Measurements from ENCODE around the gene LRRFIP1. TPM values are rescaled to one million over a fixed set of nuclear protein-coding genes. Genes with fewer than 3 reads are reported as not detected.

LRRFIP1 gene
- total and polyA plus RNA-seq, 2 donors: 77.5 to 120 TPM

DNA sequence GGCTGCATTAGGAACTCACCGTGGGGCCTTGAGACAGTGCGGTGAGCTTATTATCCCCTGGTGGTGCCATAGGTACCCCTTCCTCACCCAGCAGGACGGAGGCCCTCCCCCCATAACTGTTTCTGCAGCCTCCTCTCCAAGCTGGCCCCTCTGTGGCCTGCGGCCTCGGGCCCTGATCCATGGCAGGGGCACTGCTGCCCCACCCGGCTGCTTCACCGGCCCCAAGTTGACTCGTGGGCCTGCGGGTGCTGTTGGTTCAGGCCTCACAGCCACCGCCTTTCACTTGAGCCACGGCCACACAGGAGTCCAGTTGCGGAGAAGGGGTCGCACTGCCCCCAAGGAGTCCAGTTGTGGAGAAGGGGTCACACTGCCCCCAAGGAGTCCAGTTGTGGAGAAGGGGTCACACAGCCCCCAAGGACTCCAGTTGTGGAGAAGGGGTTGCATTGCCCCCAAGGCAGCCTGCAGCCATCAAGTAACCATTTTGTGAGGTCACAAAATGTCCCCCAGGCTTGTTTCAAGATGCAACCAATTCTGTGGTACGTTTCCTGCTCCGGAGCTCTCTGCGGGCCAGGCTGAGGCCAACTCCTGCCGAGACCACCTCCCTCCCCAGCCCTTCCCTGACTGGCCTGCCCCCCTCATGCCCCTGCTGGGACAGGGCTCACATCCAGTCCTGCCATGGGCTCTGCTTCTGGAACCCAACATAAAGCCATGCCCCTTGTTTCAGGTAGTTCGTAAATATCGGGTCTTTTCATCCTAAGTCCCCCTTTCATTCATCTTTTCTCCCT is 4.6 kb downstream of the LRRFIP1 start:
- Histone ChIP-seq H3K4me1 (ENCODE audit: insufficient read depth) (no peaks in the 10 kb centered on the region), H3K27ac (ENCODE audit: low read depth) (no peak overlapping the region)

GRCh38 chr2:237633061-237633561 is 5.7 kb downstream of the LRRFIP1 start:
- no peaks in the 10 kb centered on the region for H3K4me1 ChIP-seq (ENCODE audit: insufficient read depth)
- H3K4me3 ChIP-seq (ENCODE audit: low read depth, low read length): no peak overlapping the region
- WGBS: 57% methylated on average over 10 of the region's 10 CpGs
- no peak overlapping the region for H3K27ac ChIP-seq (ENCODE audit: low read depth)
- DNase-seq (ENCODE audit: extremely low spot score): no peak
- H3K36me3 ChIP-seq (ENCODE audit: insufficient read depth): no peaks in the 10 kb centered on the region

More for the DNA sequence above, 4.6 kb downstream of the LRRFIP1 start:
- Histone ChIP-seq H3K36me3 (ENCODE audit: insufficient read depth) (no peaks in the 10 kb centered on the region), H3K4me3 (ENCODE audit: low read depth, low read length) (no peak overlapping the region)
- 83% methylated on average over 19 of the region's 19 CpGs for WGBS
- DNase-seq (ENCODE audit: extremely low spot score): no peak

DNA sequence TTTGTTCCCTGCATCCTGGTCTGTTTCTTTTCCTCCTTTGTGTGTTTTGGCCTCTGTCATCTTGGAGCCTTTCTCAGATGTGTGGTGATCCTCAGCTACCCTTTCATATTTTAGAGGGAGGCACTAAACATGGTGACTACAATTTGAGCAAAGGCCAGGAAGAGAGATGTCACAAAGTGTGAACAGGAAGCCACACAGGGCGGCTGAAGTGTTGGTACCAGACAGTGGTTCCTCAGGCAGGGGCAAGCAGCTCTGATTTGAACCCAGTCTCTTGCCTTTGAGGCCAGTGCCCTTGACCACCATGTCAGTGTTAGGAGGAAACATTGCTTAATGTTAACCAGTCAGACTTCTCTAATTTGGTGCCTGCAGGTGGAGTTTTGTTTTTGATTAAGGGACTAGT is 9.2 kb downstream of the LRRFIP1 start:
- Histone ChIP-seq H3K4me3 (ENCODE audit: low read depth, low read length) (no peak overlapping the region), H3K27ac (ENCODE audit: low read depth) (no peak overlapping the region), H3K36me3 (ENCODE audit: insufficient read depth) (no peaks in the 10 kb centered on the region), H3K4me1 (ENCODE audit: insufficient read depth) (no peaks in the 10 kb centered on the region)
- no peak for DNase-seq (ENCODE audit: extremely low spot score)
- WGBS: 94% methylated on average over 1 of the region's 1 CpG

DNA sequence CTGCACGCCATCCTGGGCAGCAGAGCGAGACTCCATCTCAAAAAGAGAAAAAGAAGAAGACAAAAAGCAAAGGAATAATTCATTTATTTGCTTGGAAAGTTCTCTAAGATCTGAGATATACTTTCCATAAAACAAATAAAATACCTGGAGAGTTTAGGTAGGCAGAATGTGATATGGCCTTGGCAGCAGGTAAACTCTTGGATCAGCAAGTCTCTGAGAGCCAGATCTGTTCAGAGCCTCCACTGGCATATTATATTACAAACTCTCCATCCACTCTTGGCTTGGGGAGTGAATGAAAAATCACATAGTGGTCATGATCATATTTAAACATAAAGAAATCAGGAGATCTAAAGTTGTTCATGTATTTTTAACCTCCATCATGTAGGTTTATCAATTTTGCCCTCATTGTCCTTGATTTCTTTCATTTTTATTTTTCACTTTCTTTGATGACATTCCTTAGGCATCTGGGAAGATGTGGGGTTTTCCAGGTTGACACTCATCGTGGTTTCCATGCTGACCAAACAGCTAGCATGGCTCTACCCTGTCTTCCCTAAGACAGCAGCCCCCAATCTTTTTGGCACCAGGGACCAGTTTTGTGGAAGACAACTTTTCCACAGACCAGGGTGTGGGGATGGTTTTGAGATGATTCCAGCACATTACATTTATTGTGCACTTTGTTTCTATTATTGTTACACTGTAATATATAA is 10.2 kb downstream of the LRRFIP1 start:
- H3K27ac ChIP-seq (ENCODE audit: low read depth): no peak overlapping the region
- no peaks in the 10 kb centered on the region for H3K4me1 ChIP-seq (ENCODE audit: insufficient read depth)
- DNase-seq (ENCODE audit: extremely low spot score): no peak
- 78% methylated on average over 3 of the region's 3 CpGs for WGBS
- H3K36me3 ChIP-seq (ENCODE audit: insufficient read depth): no peaks in the 10 kb centered on the region
- H3K4me3 ChIP-seq (ENCODE audit: low read depth, low read length): no peak overlapping the region

GRCh38 chr2:237638176-237638575 is 10.8 kb downstream of the LRRFIP1 start:
- no peak overlapping the region for H3K4me3 ChIP-seq (ENCODE audit: low read depth, low read length)
- H3K27ac ChIP-seq (ENCODE audit: low read depth): no peak overlapping the region
- no peaks in the 10 kb centered on the region for H3K4me1 ChIP-seq (ENCODE audit: insufficient read depth)
- H3K36me3 ChIP-seq (ENCODE audit: insufficient read depth): no peaks in the 10 kb centered on the region
- 88% methylated on average over 8 of the region's 8 CpGs for WGBS
- DNase-seq (ENCODE audit: extremely low spot score): no peak

- DNase-seq (ENCODE audit: extremely low spot score): no peak
- H3K27ac ChIP-seq (ENCODE audit: low read depth): no peak overlapping the region
- WGBS: 76% methylated on average over 11 of the region's 11 CpGs
- H3K4me1 ChIP-seq (ENCODE audit: insufficient read depth): no peaks in the 10 kb centered on the region
- H3K4me3 ChIP-seq (ENCODE audit: low read depth, low read length): no peak overlapping the region
- no peaks in the 10 kb centered on the region for H3K36me3 ChIP-seq (ENCODE audit: insufficient read depth)
Observed at GRCh38 chr2:237639052-237639835, 11.9 kb downstream of the LRRFIP1 start.

GRCh38 chr2:237639836-237640220 is 12.4 kb downstream of the LRRFIP1 start:
- no peaks in the 10 kb centered on the region for H3K4me1 ChIP-seq (ENCODE audit: insufficient read depth)
- no peak for DNase-seq (ENCODE audit: extremely low spot score)
- H3K36me3 ChIP-seq (ENCODE audit: insufficient read depth): no peaks in the 10 kb centered on the region
- H3K27ac ChIP-seq (ENCODE audit: low read depth): no peak overlapping the region
- WGBS: 91% methylated on average over 6 of the region's 6 CpGs
- no peak overlapping the region for H3K4me3 ChIP-seq (ENCODE audit: low read depth, low read length)

- WGBS: 92% methylated on average over 12 of the region's 12 CpGs
- Histone ChIP-seq H3K4me1 (ENCODE audit: insufficient read depth) (no peaks in the 10 kb centered on the region), H3K27ac (ENCODE audit: low read depth) (no peak overlapping the region), H3K36me3 (ENCODE audit: insufficient read depth) (no peaks in the 10 kb centered on the region), H3K4me3 (ENCODE audit: low read depth, low read length) (no peak overlapping the region)
- DNase-seq (ENCODE audit: extremely low spot score): no peak
Observed at GRCh38 chr2:237640493-237640998, 13.2 kb downstream of the LRRFIP1 start.

DNA sequence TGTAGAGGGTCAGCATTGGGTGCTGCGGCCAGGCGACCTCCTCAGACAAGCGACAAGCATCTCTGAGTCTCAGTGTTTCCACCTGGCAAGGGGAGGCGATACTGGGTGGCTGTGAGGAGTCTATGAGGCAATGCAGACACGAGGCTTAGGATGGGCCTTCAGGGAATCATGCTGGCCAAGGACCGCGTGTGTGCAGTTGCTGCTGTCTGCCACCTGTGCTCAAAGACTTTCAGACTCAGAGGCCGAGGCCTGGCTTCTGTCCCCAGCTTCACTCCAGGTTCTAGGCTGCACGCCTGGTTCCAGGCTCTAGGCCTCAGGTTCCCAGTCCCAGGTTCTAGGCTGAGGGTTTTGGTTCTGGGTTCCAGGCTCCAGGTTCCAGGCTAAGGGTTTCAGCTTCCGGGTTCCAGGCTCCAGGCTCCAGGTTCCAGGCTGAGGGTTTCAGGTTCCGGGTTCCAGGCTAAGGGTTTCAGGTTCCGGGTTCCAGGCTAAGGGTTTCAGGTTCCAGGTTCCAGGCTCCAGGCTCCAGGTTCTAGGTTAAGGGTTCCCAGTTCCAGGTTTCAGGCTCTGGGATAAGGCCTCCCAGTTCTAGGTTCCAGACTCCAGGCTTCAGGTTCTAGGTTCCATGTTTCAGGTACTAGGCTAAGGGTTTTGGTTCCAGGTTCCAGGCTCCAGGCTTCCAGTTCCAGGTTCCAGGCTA is 14.8 kb downstream of the LRRFIP1 start:
- Histone ChIP-seq H3K36me3 (ENCODE audit: insufficient read depth) (no peaks in the 10 kb centered on the region), H3K4me3 (ENCODE audit: low read depth, low read length) (no peak overlapping the region), H3K4me1 (ENCODE audit: insufficient read depth) (no peaks in the 10 kb centered on the region), H3K27ac (ENCODE audit: low read depth) (no peak overlapping the region)
- WGBS: 97% methylated on average over 12 of the region's 12 CpGs
- no peak for DNase-seq (ENCODE audit: extremely low spot score)

DNA sequence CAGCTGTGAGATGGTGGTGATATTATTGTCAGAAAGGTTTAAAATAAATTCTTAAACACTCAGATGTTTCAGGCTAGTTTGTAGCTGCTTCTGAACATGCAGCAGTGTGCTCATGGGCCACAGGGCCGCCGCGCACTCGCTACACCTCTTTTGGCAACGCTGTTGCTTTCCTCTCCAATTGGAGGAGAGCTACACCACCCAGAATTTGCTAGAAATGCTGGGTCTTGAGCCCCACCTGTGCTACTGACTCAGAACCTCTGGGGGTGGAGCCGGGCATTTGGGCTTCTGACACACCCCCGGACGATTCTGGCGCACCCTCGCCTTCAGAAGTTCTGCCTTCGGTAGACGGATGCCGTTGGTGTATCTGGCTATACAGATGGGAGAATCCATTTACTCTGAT is 15.7 kb downstream of the LRRFIP1 start:
- Histone ChIP-seq H3K36me3 (ENCODE audit: insufficient read depth) (no peaks in the 10 kb centered on the region), H3K27ac (ENCODE audit: low read depth) (no peak overlapping the region), H3K4me3 (ENCODE audit: low read depth, low read length) (no peak overlapping the region), H3K4me1 (ENCODE audit: insufficient read depth) (no peaks in the 10 kb centered on the region)
- DNase-seq (ENCODE audit: extremely low spot score): no peak
- 93% methylated on average over 13 of the region's 13 CpGs for WGBS

DNA sequence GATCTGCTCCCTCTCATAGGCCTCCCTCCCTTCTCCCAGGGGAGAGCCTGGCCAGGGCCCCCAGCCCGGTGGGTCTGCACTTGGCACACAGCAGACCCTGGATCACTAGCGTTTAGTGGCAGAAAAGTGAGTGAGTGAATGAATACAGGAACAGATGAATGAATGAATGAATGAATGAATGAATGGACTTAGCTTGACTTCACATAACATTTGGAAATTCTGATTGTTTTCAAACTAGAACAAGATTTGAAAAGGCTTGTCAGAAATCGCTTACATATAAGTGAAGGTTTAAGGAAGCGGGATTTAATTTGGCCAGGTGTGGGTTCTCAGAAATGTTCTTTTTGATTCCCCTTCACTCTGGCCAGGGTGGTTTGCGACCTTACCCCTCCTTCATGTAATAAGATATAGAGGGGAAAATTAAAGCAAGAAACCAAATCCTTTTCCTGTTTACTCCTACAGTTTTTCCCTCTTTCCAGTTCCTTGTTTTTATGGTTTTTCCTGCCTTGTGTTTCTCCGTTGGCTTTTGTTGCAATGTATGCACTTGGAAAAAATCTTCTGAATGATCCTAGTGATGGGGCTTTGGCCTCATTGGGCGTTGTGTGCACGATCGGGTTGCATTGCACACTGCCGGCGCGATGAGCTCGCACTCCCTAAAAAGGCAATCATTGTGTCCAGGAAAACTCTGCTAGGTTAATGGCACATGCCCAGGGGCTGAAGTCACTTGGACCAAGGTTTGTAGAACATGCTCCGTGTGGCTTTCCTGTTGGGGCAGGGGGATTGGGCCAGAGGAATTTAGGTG is 16.4 kb downstream of the LRRFIP1 start:
- WGBS: 92% methylated on average over 14 of the region's 14 CpGs
- H3K27ac ChIP-seq (ENCODE audit: low read depth): no peak overlapping the region
- no peaks in the 10 kb centered on the region for H3K36me3 ChIP-seq (ENCODE audit: insufficient read depth)
- no peak overlapping the region for H3K4me3 ChIP-seq (ENCODE audit: low read depth, low read length)
- no peak for DNase-seq (ENCODE audit: extremely low spot score)
- no peaks in the 10 kb centered on the region for H3K4me1 ChIP-seq (ENCODE audit: insufficient read depth)

DNA sequence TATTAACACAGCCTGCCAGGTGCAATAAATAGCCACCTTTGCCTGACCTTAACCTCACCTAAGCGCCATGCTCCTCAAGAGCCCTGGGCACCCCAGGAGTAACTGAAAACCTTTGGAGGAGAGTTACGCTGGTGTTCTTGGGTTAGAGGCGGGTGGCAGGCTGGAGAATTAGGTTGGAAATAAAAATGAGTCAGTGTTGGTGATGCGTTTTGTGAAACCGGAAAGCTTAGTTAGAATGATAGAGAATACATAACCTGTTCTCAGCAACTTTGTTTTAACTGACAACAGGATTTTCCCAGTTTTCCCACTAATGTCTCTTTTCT is 17.0 kb downstream of the LRRFIP1 start:
- no peaks in the 10 kb centered on the region for H3K36me3 ChIP-seq (ENCODE audit: insufficient read depth)
- DNase-seq (ENCODE audit: extremely low spot score): no peak
- no peak overlapping the region for H3K27ac ChIP-seq (ENCODE audit: low read depth)
- no peaks in the 10 kb centered on the region for H3K4me1 ChIP-seq (ENCODE audit: insufficient read depth)
- H3K4me3 ChIP-seq (ENCODE audit: low read depth, low read length): no peak overlapping the region
- 97% methylated on average over 5 of the region's 5 CpGs for WGBS
